Measurements from ENCODE around the gene DPEP2.

Gene DPEP2

GRCh38 chr16:67959536-67960329, 39.6 kb downstream of the DPEP2 start:
- FAIRE-seq (no peak), DNase-seq (ENCODE audit: insufficient read length, low spot score) (no peak)

GRCh38 chr16:67957622-67958021, 41.7 kb downstream of the DPEP2 start:
- no peak for TF ChIP-seq POLR2AphosphoS5 (IDR thresholded peaks at IDR 0.05; ENCODE audit: low read depth, low read length)
- TF ChIP-seq SPI1 (IDR thresholded peaks at IDR 0.05; ENCODE audit: low read depth, low read length): no peak
- no peak for TF ChIP-seq POU2F2 (IDR thresholded peaks at IDR 0.05; ENCODE audit: low read depth, low read length)
- TF ChIP-seq POLR2A (IDR thresholded peaks at IDR 0.05; ENCODE audit: low read depth, low read length): no peak
- no peak for TF ChIP-seq TAF1 (IDR thresholded peaks at IDR 0.05; ENCODE audit: low read depth, low read length)
- TF ChIP-seq PAX5 (IDR thresholded peaks at IDR 0.05; ENCODE audit: insufficient read depth, low read length, severe bottlenecking): no peak
- FAIRE-seq: no peak

More at GRCh38 chr16:67959536-67960329, 39.6 kb downstream of the DPEP2 start:
- TF ChIP-seq PAX5 (IDR thresholded peaks at IDR 0.05; ENCODE audit: insufficient read depth, low read length, severe bottlenecking): no peak
- no peak for TF ChIP-seq TAF1 (IDR thresholded peaks at IDR 0.05; ENCODE audit: low read depth, low read length)
- TF ChIP-seq SPI1 (IDR thresholded peaks at IDR 0.05; ENCODE audit: low read depth, low read length): no peak

GRCh38 chr16:67954421-67955196, 44.7 kb downstream of the DPEP2 start:
- FAIRE-seq: no peak
- no peak for DNase-seq (ENCODE audit: insufficient read length, low spot score)
- TF ChIP-seq POLR2AphosphoS5 (IDR thresholded peaks at IDR 0.05; ENCODE audit: low read depth, low read length): no peak
- no peak for TF ChIP-seq POLR2A (IDR thresholded peaks at IDR 0.05; ENCODE audit: low read depth, low read length)
- no peak for TF ChIP-seq SPI1 (IDR thresholded peaks at IDR 0.05; ENCODE audit: low read depth, low read length)
- no peak for TF ChIP-seq PAX5 (IDR thresholded peaks at IDR 0.05; ENCODE audit: insufficient read depth, low read length, severe bottlenecking)
- TF ChIP-seq POU2F2 (IDR thresholded peaks at IDR 0.05; ENCODE audit: low read depth, low read length): no peak
- no peak for TF ChIP-seq TAF1 (IDR thresholded peaks at IDR 0.05; ENCODE audit: low read depth, low read length)

More at GRCh38 chr16:67957622-67958021, 41.7 kb downstream of the DPEP2 start:
- no peak for DNase-seq (ENCODE audit: insufficient read length, low spot score)

- TF ChIP-seq POLR2A (IDR thresholded peaks at IDR 0.05; ENCODE audit: low read depth, low read length) (no peak), POU2F2 (IDR thresholded peaks at IDR 0.05; ENCODE audit: low read depth, low read length) (no peak), TAF1 (IDR thresholded peaks at IDR 0.05; ENCODE audit: low read depth, low read length) (no peak), POLR2AphosphoS5 (IDR thresholded peaks at IDR 0.05; ENCODE audit: low read depth, low read length) (no peak), SPI1 (IDR thresholded peaks at IDR 0.05; ENCODE audit: low read depth, low read length) (no peak), PAX5 (IDR thresholded peaks at IDR 0.05; ENCODE audit: insufficient read depth, low read length, severe bottlenecking) (no peak)
- no peak for FAIRE-seq
Measured at GRCh38 chr16:67953641-67954375, 45.5 kb downstream of the DPEP2 start.

GRCh38 chr16:67951485-67951884, 47.8 kb downstream of the DPEP2 start:
- FAIRE-seq (no peak), DNase-seq (ENCODE audit: insufficient read length, low spot score) (no peak)
- TF ChIP-seq TAF1 (IDR thresholded peaks at IDR 0.05; ENCODE audit: low read depth, low read length) (no peak), PAX5 (IDR thresholded peaks at IDR 0.05; ENCODE audit: insufficient read depth, low read length, severe bottlenecking) (no peak), POLR2A (IDR thresholded peaks at IDR 0.05; ENCODE audit: low read depth, low read length) (no peak), SPI1 (IDR thresholded peaks at IDR 0.05; ENCODE audit: low read depth, low read length) (no peak), POU2F2 (IDR thresholded peaks at IDR 0.05; ENCODE audit: low read depth, low read length) (no peak), POLR2AphosphoS5 (IDR thresholded peaks at IDR 0.05; ENCODE audit: low read depth, low read length) (no peak)

More at GRCh38 chr16:67953641-67954375, 45.5 kb downstream of the DPEP2 start:
- no peak for DNase-seq (ENCODE audit: insufficient read length, low spot score)

- DNase-seq (ENCODE audit: insufficient read length, low spot score): no peak
- TF ChIP-seq TAF1 (IDR thresholded peaks at IDR 0.05; ENCODE audit: low read depth, low read length): no peak
- TF ChIP-seq PAX5 (IDR thresholded peaks at IDR 0.05; ENCODE audit: insufficient read depth, low read length, severe bottlenecking): no peak
- no peak for TF ChIP-seq POLR2A (IDR thresholded peaks at IDR 0.05; ENCODE audit: low read depth, low read length)
- no peak for TF ChIP-seq POLR2AphosphoS5 (IDR thresholded peaks at IDR 0.05; ENCODE audit: low read depth, low read length)
- no peak for TF ChIP-seq POU2F2 (IDR thresholded peaks at IDR 0.05; ENCODE audit: low read depth, low read length)
- TF ChIP-seq SPI1 (IDR thresholded peaks at IDR 0.05; ENCODE audit: low read depth, low read length): no peak
- no peak for FAIRE-seq
Measured at GRCh38 chr16:67950335-67950843, 48.9 kb downstream of the DPEP2 start.

GRCh38 chr16:67949645-67950044, 49.6 kb downstream of the DPEP2 start:
- no peak for DNase-seq (ENCODE audit: insufficient read length, low spot score)
- FAIRE-seq: no peak
- no peak for TF ChIP-seq SPI1 (IDR thresholded peaks at IDR 0.05; ENCODE audit: low read depth, low read length)
- no peak for TF ChIP-seq TAF1 (IDR thresholded peaks at IDR 0.05; ENCODE audit: low read depth, low read length)
- TF ChIP-seq POU2F2 (IDR thresholded peaks at IDR 0.05; ENCODE audit: low read depth, low read length): no peak

- TF ChIP-seq PAX5 (IDR thresholded peaks at IDR 0.05; ENCODE audit: insufficient read depth, low read length, severe bottlenecking) (no peak), POLR2AphosphoS5 (IDR thresholded peaks at IDR 0.05; ENCODE audit: low read depth, low read length) (no peak), TAF1 (IDR thresholded peaks at IDR 0.05; ENCODE audit: low read depth, low read length) (no peak), POLR2A (IDR thresholded peaks at IDR 0.05; ENCODE audit: low read depth, low read length) (no peak), POU2F2 (IDR thresholded peaks at IDR 0.05; ENCODE audit: low read depth, low read length) (no peak), SPI1 (IDR thresholded peaks at IDR 0.05; ENCODE audit: low read depth, low read length) (no peak)
- FAIRE-seq: no peak
- no peak for DNase-seq (ENCODE audit: insufficient read length, low spot score)
Measured at GRCh38 chr16:67948015-67948414, 51.3 kb downstream of the DPEP2 start.

Measured in GM12891 (cell line).